Midbrain (tissue), 1 donor: ENCODE results near the gene EFNA1.
A peak's percentile ranks its signal among the peaks of the same experiment; 100 is the strongest.

Experiments
- DNase-seq: peaks from one replicate; lab custom pipeline; 2025; lab: John Stamatoyannopoulos, UW

Gene EFNA1

DNA sequence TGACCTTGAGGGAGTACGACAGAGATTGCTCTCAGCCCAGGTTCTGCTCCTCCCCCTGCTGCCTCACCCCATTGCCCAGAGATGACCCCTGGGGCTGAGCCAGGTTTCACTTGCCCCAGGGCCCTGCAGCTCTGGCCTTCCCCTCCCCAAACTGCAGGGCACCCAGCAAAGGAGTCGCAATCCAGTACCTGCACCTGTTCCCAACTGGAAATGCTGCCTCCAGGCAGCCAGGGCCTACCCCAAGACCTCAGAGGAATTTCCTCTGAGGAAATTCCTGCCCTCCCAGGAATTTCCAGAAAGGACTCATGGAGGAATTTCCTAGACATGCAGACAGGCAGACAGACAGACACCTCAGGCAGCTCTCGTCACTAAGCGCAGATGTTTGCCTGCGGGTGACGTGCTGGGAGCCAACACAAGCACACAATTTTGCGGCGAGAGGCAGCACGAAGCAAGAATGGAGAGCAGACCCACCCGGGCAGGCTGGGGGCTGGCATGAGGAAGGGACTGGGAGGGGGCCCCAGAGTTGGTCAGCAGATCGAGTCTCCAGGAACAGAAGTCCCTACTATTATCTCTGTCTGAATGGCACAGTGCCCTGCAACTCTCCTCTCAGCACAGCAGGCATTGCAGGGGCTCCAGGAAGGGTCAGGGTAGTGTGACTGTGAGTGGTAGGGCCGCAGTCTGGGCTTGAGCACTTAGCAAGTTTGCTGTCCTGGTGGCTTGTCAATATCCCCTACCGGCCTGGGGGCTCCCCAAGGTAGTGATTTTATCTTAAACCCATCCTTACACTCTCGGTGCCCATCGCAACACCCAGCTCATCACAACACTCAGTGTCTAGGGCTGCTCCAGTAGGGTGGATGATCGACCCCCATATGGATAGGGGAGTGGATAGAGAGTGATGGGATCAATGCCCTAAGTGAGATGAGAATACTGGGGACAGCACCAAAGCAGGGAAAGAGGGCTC, 2.9 kb upstream of the EFNA1 start:
- no peak for DNase-seq

GRCh38 chr1:155125511-155125945, 2.1 kb upstream of the EFNA1 start:
- DNase-seq: no peak

DNA sequence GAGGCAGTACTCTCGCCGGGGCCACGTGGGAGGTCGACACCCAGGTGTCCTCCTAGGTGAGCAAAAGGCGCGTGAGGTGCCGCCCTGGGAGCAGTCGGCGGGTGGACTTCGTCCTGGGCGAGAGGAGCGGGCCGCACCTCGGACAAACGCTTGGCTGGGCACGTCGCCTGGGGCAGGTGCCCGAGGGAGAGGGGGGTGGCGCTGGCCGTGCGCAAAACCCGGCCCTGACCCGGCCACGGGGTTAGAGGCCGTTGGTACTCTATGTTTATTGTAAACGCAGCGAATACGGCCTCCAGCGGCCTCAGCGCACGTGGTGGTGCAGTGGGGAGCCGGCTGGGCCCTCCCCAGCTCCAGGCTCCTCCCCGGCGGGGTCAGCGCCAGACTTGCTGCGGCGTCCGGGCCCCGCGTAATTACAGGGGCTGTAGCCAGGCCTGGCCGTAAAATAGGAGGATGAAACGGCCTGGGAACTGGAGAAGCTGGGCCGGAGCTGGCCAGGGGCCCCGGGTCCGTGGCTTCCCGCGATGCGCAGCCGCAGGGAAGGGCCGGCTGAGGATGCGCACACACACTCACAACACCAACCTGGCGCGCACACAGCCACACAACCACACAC, 1.6 kb upstream of the EFNA1 start:
- DNase-seq: peak; percentile 86

DNA sequence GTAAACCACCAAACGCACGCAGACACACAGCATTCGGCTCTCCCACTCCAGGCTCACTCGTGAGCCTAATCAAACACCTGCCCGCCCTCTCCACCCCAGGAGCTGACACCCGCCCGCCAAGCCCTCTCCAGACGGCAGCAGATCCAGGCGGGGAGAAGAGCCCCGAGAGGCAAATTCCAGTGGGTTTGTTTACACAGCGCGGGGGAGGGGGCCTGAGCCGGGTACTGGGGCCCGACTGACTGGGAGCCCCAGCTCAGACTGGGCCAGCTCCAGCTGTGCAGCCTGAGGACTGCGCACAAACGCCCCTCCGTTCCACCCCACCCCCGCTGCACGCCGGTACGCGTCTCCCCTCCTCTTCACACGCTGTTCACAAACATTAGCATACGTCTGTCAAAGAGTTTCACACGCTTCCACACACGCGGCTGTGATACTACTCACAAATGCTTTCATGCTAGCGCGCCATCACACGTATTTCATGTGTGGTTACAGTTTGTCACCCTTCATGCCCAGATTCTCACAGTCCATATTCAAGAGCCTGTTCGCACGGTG, 1.0 kb upstream of the EFNA1 start:
- peak; percentile 79 for DNase-seq

- DNase-seq: no peak
Observed at GRCh38 chr1:155127967-155128754, 485 bp downstream of the EFNA1 start.

- peak; percentile 47 for DNase-seq
Observed at GRCh38 chr1:155128755-155129473, 1.2 kb downstream of the EFNA1 start.

- no peak for DNase-seq
Observed at GRCh38 chr1:155130272-155131006, 2.8 kb downstream of the EFNA1 start.

DNA sequence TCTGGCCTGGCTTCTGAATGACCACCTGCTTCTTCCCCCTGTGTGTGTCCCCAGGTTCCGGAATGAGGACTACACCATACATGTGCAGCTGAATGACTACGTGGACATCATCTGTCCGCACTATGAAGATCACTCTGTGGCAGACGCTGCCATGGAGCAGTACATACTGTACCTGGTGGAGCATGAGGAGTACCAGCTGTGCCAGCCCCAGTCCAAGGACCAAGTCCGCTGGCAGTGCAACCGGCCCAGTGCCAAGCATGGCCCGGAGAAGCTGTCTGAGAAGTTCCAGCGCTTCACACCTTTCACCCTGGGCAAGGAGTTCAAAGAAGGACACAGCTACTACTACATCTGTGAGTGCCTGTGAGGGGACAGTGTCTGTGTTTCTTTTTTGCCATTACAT, 3.6 kb downstream of the EFNA1 start:
- DNase-seq: no peak

DNA sequence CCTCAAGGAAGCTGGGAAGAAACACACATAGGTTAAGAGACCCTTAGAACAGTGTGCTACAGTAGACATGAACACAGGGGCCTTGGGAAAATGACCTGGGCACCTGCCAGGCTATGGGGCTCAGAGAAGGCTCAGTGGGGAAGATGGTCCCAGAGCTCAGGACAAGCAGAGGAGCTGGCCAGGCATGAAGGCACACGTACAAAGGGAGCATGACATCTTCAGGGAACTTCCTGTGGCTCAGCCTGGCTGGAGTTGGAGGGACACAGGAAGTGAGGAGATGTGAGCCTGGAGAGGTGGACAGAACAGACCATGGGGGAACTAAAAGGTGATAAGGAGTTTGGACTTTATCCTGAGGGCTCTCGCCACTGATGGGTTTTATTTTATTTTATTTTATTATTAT, 4.2 kb downstream of the EFNA1 start:
- DNase-seq: no peak

- no peak for DNase-seq
Observed at GRCh38 chr1:155133799-155134281, 6.2 kb downstream of the EFNA1 start.

DNA sequence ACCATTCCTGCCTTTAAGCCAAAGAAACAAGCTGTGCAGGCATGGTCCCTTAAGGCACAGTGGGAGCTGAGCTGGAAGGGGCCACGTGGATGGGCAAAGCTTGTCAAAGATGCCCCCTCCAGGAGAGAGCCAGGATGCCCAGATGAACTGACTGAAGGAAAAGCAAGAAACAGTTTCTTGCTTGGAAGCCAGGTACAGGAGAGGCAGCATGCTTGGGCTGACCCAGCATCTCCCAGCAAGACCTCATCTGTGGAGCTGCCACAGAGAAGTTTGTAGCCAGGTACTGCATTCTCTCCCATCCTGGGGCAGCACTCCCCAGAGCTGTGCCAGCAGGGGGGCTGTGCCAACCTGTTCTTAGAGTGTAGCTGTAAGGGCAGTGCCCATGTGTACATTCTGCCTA, 6.6 kb downstream of the EFNA1 start:
- no peak for DNase-seq

GRCh38 chr1:155134880-155135414, 7.3 kb downstream of the EFNA1 start:
- DNase-seq: peak; percentile 51

- peak; percentile 94 for DNase-seq
Observed at GRCh38 chr1:155135415-155136028, 7.8 kb downstream of the EFNA1 start, which contains the start of gene SLC50A1. TSS of gene SLC50A1 (plus strand) at chr1:155135852. CDS start at chr1:155135912, 60 bp downstream.

GRCh38 chr1:155136748-155137147, 9.1 kb downstream of the EFNA1 start:
- no peak for DNase-seq

DNA sequence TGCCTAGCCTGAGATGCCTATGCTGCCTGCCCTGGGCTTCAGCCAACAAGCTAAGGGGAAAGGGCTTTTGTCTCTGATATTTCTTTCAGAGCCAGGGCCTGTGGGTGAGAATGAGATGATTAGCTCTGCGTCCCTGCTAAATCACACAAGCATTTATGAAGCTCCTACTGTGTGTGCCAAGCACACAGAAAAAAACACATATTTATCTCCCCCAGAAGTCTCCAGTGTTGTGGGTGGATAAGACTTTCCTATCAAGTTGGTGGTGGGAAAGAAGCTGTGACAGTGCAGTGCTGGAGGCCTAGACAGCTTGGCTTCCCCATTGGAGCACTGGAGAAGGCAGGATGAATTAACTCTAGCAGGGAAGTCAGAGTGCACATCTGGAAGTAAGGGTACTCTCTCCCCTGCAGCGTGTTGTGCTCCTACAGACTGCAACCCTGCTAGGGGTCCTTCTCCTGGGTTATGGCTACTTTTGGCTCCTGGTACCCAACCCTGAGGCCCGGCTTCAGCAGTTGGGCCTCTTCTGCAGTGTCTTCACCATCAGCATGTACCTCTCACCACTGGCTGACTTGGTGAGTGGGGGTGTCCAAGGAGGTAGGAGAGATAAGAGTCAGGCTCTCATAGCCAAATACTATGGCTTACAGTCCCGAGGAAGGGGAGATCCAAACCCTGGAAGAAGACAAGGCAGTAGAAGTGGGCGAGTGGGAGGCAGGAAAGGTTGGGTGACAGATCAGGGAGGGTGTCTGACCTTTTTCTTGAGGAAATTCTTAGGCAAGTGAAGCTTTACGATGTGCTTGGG, 9.7 kb downstream of the EFNA1 start:
- no peak for DNase-seq

DNA sequence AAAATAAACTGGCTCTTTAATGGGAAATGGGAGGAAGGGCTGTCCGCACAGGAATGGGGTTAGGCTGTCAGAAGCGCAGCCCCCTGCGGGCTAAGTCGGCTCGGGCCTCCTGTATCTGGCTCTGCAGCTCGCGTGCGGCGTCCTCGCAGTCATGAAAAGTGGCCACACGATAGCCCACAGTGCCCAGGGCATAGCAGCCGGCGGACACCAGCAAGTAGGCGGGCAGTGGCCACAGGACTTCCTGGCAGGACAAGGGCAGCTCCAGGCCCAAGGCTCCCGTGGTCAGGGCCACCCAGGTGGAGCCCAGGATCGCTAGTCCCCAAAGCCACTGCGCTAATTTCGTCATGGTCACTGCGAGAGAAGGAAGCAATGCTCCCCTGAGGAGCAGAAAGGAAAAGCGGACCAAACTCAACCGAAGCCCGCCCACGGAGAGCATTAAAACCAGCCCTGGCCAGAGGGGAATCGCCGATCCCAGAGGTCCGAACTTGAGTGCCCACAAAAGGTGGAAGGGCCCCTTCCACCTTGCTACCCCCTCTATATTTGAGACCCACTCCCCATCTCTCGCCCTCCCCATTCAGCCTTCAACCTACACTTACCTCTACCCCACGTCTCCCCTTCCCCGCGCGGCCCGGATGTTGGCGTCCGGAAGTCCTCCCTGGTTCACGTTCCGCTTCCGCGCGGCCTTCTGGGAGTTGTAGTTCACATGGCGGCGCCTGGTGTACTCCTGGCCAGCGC, 12.4 kb downstream of the EFNA1 start, which contains the start of gene DPM3:
DPM3 (minus strand) TSS at position 637 of the 735 bp plus-strand sequence; CDS start at position 346, 291 bp downstream.
- peak; percentile 91 for DNase-seq

DNA sequence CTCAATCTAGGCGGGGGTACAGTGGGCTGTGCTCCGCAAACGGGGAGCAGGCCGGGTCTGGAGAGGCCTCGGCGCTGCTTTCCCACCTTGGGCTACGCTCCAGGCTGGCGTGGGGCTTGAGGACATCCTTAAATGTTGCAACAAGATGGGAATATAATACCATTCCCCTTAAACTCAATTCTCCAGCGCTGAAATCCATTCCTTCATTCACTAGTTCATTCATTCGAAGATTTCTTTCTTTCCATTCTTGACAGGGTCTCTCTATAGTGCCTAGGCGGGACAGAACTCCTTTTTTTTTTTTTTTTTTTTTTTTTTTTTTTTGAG, 12.9 kb downstream of the EFNA1 start:
- DNase-seq: no peak

- DNase-seq: no peak
Observed at GRCh38 chr1:155141749-155142148, 14.1 kb downstream of the EFNA1 start.
